IMR-90 (cell line): Measurements from ENCODE around the gene MYPN. TPM values are rescaled to one million over a fixed set of nuclear protein-coding genes. Genes with fewer than 3 reads are reported as not detected.
A peak's percentile ranks its signal among the peaks of the same experiment; 100 is the strongest.

Source experiments
- ATAC-seq: fragments of 200-7000 bp; cut with Tn5 transposase; 2 replicates; pipeline ENCODE4 v1.9.1; 2020; ENCODE audit warnings: low read depth, mild to moderate bottlenecking, moderate library complexity
- BruUV-seq: library from RNA; stranded (reverse); fragments of 400-500 nt; replicated peaks from 2 replicates; lab custom pipeline; 2021; lab: Mats Ljungman, UMichigan
- CTCF ChIA-PET: fragments of 300-600 bp; formaldehyde crosslinking; extraction: SDS; loops from one replicate; lab custom pipeline; 2021; ENCODE audit warnings: antibody characterized with exemption; lab: Yijun Ruan, JAX
- POLR2A ChIA-PET: fragments of 300-600 bp; sonication (Branson Sonifier 250); formaldehyde crosslinking; loops from one replicate; lab custom pipeline; 2022; ENCODE audit warnings: antibody characterized with exemption; ENCODE audit not compliant: unreplicated experiment; lab: Charles Lee
- DNase-seq: peaks from one replicate; pipeline ENCODE4 v3.0.0; 2013
- H2AFZ ChIP-seq: replicated peaks from 2 replicates; pipeline ENCODE3; 2013; ENCODE audit warnings: low read length, mild to moderate bottlenecking; ENCODE audit not compliant: poor library complexity
- H2AK5ac ChIP-seq: 2 replicates; pipeline ENCODE4 v1.6.1; 2013; ENCODE audit warnings: low read depth, low read length, inconsistent platforms
- H2AK9ac ChIP-seq: replicated peaks from 2 replicates; pipeline ENCODE3; 2013; ENCODE audit warnings: mild to moderate bottlenecking, low read depth, low read length, moderate library complexity; ENCODE audit not compliant: poor library complexity
- H2BK120ac ChIP-seq: 2 replicates; pipeline ENCODE4 v1.6.1; 2013; ENCODE audit warnings: low read depth, low read length, inconsistent platforms
- H2BK15ac ChIP-seq: 3 replicates; pipeline ENCODE4 v1.6.1; 2013; ENCODE audit warnings: low read depth, low read length, inconsistent platforms
- H2BK20ac ChIP-seq: 2 replicates; pipeline ENCODE4 v1.6.1; 2013; ENCODE audit warnings: low read depth, mild to moderate bottlenecking, inconsistent platforms, low read length, moderate library complexity
- H2BK5ac ChIP-seq: 2 replicates; pipeline ENCODE4 v1.6.1; 2013; ENCODE audit warnings: mild to moderate bottlenecking, low read depth, low read length, inconsistent platforms; ENCODE audit not compliant: poor library complexity, severe bottlenecking
- H3K14ac ChIP-seq: replicated peaks from 2 replicates; pipeline ENCODE4 v1.6.1; 2013; ENCODE audit warnings: low read depth, low read length, inconsistent platforms
- H3K18ac ChIP-seq: 2 replicates; pipeline ENCODE4 v1.6.1; 2013; ENCODE audit warnings: low read depth, low read length, control low read depth
- H3K23ac ChIP-seq: 2 replicates; pipeline ENCODE4 v1.6.1; 2013; ENCODE audit warnings: low read depth, low read length, inconsistent platforms
- H3K27ac ChIP-seq: 2 replicates; pipeline ENCODE4 v1.5.1; 2013; ENCODE audit warnings: mild to moderate bottlenecking, control low read depth, low read length; ENCODE audit not compliant: insufficient read depth
- H3K27me3 ChIP-seq: 2 replicates; pipeline ENCODE4 v1.6.1; 2013; ENCODE audit warnings: low read length; ENCODE audit not compliant: control insufficient read depth, insufficient read depth
- H3K36me3 ChIP-seq: 2 replicates; pipeline ENCODE4 v1.6.1; 2013; ENCODE audit warnings: low read length, mixed read lengths; ENCODE audit not compliant: control insufficient read depth, insufficient read depth
- H3K4ac ChIP-seq: 2 replicates; pipeline ENCODE4 v1.6.1; 2013; ENCODE audit warnings: low read depth, low read length, inconsistent platforms
- H3K4me1 ChIP-seq: 2 replicates; pipeline ENCODE4 v1.6.1; 2013; ENCODE audit warnings: low read length, mixed read lengths; ENCODE audit not compliant: control insufficient read depth, insufficient read depth
- H3K4me2 ChIP-seq: 2 replicates; pipeline ENCODE4 v1.6.1; 2013; ENCODE audit warnings: low read depth, mild to moderate bottlenecking, control low read depth, low read length, moderate library complexity
- H3K4me3 ChIP-seq: 2 replicates; pipeline ENCODE4 v1.5.1; 2013; ENCODE audit warnings: low read depth, mild to moderate bottlenecking, control low read depth, low read length, moderate library complexity; ENCODE audit not compliant: insufficient read depth
- H3K56ac ChIP-seq: 2 replicates; pipeline ENCODE4 v1.6.1; 2013; ENCODE audit warnings: low read length, inconsistent platforms; ENCODE audit not compliant: insufficient read depth; ENCODE audit errors: extremely low read depth
- H3K79me1 ChIP-seq, 2 experiments: 2 replicates each; pipeline ENCODE4 v1.6.1; 2013; ENCODE audit warnings: low read length in 2 of 2, inconsistent platforms in 1 of 2, low read depth in 1 of 2
- H3K9ac ChIP-seq: 2 replicates; pipeline ENCODE4 v1.6.1; 2013; ENCODE audit warnings: low read depth, low read length, control low read depth
- H3K9me1 ChIP-seq: 2 replicates; pipeline ENCODE4 v1.6.1; 2013; ENCODE audit warnings: low read length, inconsistent platforms; ENCODE audit not compliant: insufficient read depth
- H3K9me3 ChIP-seq: 2 replicates; pipeline ENCODE4 v1.6.1; 2013; ENCODE audit warnings: low read length; ENCODE audit not compliant: control insufficient read depth, insufficient read depth
- H4K20me1 ChIP-seq: 2 replicates; pipeline ENCODE4 v1.6.1; 2013; ENCODE audit warnings: low read length, inconsistent platforms; ENCODE audit not compliant: insufficient read depth
- H4K5ac ChIP-seq: 2 replicates; pipeline ENCODE4 v1.6.1; 2013; ENCODE audit warnings: mild to moderate bottlenecking, low read depth, low read length, control low read depth
- H4K8ac ChIP-seq, 2 experiments: 2 replicates each; pipeline ENCODE4 v1.6.1; 2013; ENCODE audit warnings: low read depth in 2 of 2, low read length in 2 of 2, control low read depth in 1 of 2, inconsistent platforms in 1 of 2
- H4K91ac ChIP-seq: 2 replicates; pipeline ENCODE4 v1.6.1; 2013; ENCODE audit warnings: low read depth, low read length, inconsistent platforms; ENCODE audit not compliant: insufficient read depth
- BHLHE40 ChIP-seq: fragments of 150-350 bp; IDR thresholded peaks from 2 replicates; pipeline ENCODE4 v1.6.1; 2016; ENCODE audit warnings: mild to moderate bottlenecking, low read depth, low read length
- CEBPB ChIP-seq: IDR thresholded peaks from 2 replicates; pipeline ENCODE4 v1.6.1; 2012; ENCODE audit warnings: low read depth, low read length, improper control_type of control experiment
- CHD1 ChIP-seq: IDR thresholded peaks from 2 replicates; pipeline ENCODE4 v1.6.1; 2012; ENCODE audit warnings: low read depth, low read length, improper control_type of control experiment
- CTCF ChIP-seq: conservative IDR thresholded peaks from 2 replicates; pipeline ENCODE4 v1.5.1; 2012; ENCODE audit warnings: mild to moderate bottlenecking, low read depth, low read length, improper control_type of control experiment
- ELK1 ChIP-seq: fragments of 150-350 bp; IDR thresholded peaks from 2 replicates; pipeline ENCODE4 v1.6.1; 2016; ENCODE audit warnings: low read depth, mild to moderate bottlenecking, low read length, moderate library complexity, borderline replicate concordance
- FOS ChIP-seq: fragments of 150-350 bp; IDR thresholded peaks from 2 replicates; pipeline ENCODE4 v1.6.1; 2016; ENCODE audit warnings: low read depth, low read length
- MAFK ChIP-seq: IDR thresholded peaks from 2 replicates; pipeline ENCODE4 v1.6.1; 2012; ENCODE audit warnings: low read depth, low read length, improper control_type of control experiment
- MAZ ChIP-seq: IDR thresholded peaks from 2 replicates; pipeline ENCODE4 v1.6.1; 2012; ENCODE audit warnings: low read depth, mild to moderate bottlenecking, low read length, improper control_type of control experiment, moderate library complexity, borderline replicate concordance
- MXI1 ChIP-seq: IDR thresholded peaks from 2 replicates; pipeline ENCODE4 v1.6.1; 2012; ENCODE audit warnings: low read depth, mild to moderate bottlenecking, low read length, moderate library complexity, borderline replicate concordance
- NFE2L2 ChIP-seq: fragments of 150-350 bp; IDR thresholded peaks from 2 replicates; pipeline ENCODE4 v1.6.1; 2016; ENCODE audit warnings: low read depth, mild to moderate bottlenecking, low read length
- POLR2A ChIP-seq: IDR thresholded peaks from 2 replicates; pipeline ENCODE4 v1.6.1; 2012; ENCODE audit warnings: mild to moderate bottlenecking, low read depth, low read length
- RAD21 ChIP-seq: IDR thresholded peaks from 2 replicates; pipeline ENCODE4 v1.6.1; 2012; ENCODE audit warnings: low read length, improper control_type of control experiment
- RCOR1 ChIP-seq: IDR thresholded peaks from 2 replicates; pipeline ENCODE4 v1.6.1; 2012; ENCODE audit warnings: mild to moderate bottlenecking, low read length, improper control_type of control experiment; ENCODE audit not compliant: insufficient replicate concordance
- RFX5 ChIP-seq: IDR thresholded peaks from 2 replicates; pipeline ENCODE4 v1.8.0; 2012; ENCODE audit warnings: low read depth, mild to moderate bottlenecking, low read length, moderate library complexity
- SMC3 ChIP-seq: fragments of 150-350 bp; IDR thresholded peaks from 2 replicates; pipeline ENCODE4 v1.6.1; 2016; ENCODE audit warnings: low read depth, mild to moderate bottlenecking, antibody characterized with exemption, low read length, moderate library complexity
- USF2 ChIP-seq: fragments of 150-350 bp; IDR thresholded peaks from 2 replicates; pipeline ENCODE4 v1.6.1; 2017; ENCODE audit warnings: mild to moderate bottlenecking, antibody characterized with exemption, low read length, low read depth
- WGBS, 2 experiments: methylation state at CpG; one replicate each; pipeline versions ENCODE4 v1.1.5 to v1.1.7; 2013; ENCODE audit warnings: missing lambda C conversion rate in 2 of 2; ENCODE audit not compliant: insufficient read length in 1 of 2; ENCODE audit errors: extremely low coverage in 2 of 2; 5-methylcytosine and 5-hydroxymethylcytosine counted together
- dilution Hi-C: fragments of 300-500 bp; cut with HindIII; formaldehyde crosslinking; loops from one replicate; pipeline ENCODE4 v1.14.3; 2018; ENCODE audit warnings: low sequenced_read_pairs; ENCODE audit not compliant: unreplicated experiment
- in situ Hi-C: fragments of 300-500 bp; cut with MboI; formaldehyde crosslinking; loops from 3 replicates; pipeline ENCODE4 v1.14.3; 2019; ENCODE audit warnings: low sequenced_read_pairs, inconsistent platforms, mixed read lengths
- intact Hi-C: fragments of 100-400 bp; cut with micrococcal nuclease; formaldehyde crosslinking; loops from 2 replicates; pipeline ENCODE4 v1.10.0; 2022
- polyA plus RNA-seq, 3 experiments: library from polyadenylated mRNA; depleted of rRNA; stranded (reverse); fragments of >200 nt; gene quantifications; 2 replicates each; pipeline ENCODE4 v1.2.3, GENCODE V29; 2012; ENCODE audit warnings: low replicate concordance in 1 of 3
- total RNA-seq: library from RNA; depleted of rRNA; stranded (reverse); fragments of >200 nt; gene quantifications from 2 replicates; pipeline ENCODE4 v1.2.3, GENCODE V29; 2012

Gene MYPN
- total and polyA plus RNA-seq, 2 of the 4 experiments (the other 2 are of a cell fraction): 7.8 to 13.1 TPM

GRCh38 chr10:68092512-68092911 is 16.8 kb upstream of the MYPN start:
- H3K27me3 ChIP-seq: no peaks in the 10 kb centered on the region
- H3K27ac ChIP-seq: peak overlapping the region; percentile 77
- H4K8ac ChIP-seq: peak overlapping the region; percentile 56 to 90
- TF ChIP-seq CEBPB (no peak), CHD1 (no peak), RFX5 (no peak), USF2 (no peak), SMC3 (no peak), FOS (no peak), BHLHE40 (no peak), CTCF (no peak), RCOR1 (no peak), MAZ (no peak), ELK1 (no peak), NFE2L2 (no peak), POLR2A (no peak), MXI1 (no peak), MAFK (no peak), RAD21 (no peak)
- no peaks in the 10 kb centered on the region for H3K9me3 ChIP-seq
- H3K4ac ChIP-seq: peak overlapping the region; percentile 93
- H3K36me3 ChIP-seq: no peaks in the 10 kb centered on the region
- ATAC-seq: no peak
- H2AK9ac ChIP-seq: no peak overlapping the region
- BruUV-seq: no TSS peak
- no peak overlapping the region for H3K4me3 ChIP-seq
- DNase-seq: peak; percentile 50
- H3K14ac ChIP-seq: peak overlapping the region; percentile 93
- H3K79me1 ChIP-seq: peaks cover 6 to 13% of the 10 kb centered on the region in 2 experiments; a peak in 3 of 4 replicates
- in situ Hi-C loops (no loop called here), intact Hi-C loops (no loop called here), dilution Hi-C loops (no loop called here)
- no peaks in the 10 kb centered on the region for H4K20me1 ChIP-seq
- H2BK15ac ChIP-seq: peak overlapping the region; percentile 92; the same call in 2 of the 3 replicates
- peak overlapping the region; percentile 90 for H4K91ac ChIP-seq
- H2AFZ ChIP-seq: no peak overlapping the region
- no peaks in the 10 kb centered on the region for H3K9me1 ChIP-seq
- H2BK20ac ChIP-seq: peak overlapping the region; percentile 90
- H2BK5ac ChIP-seq: peak overlapping the region; percentile 91
- H3K4me2 ChIP-seq: no peak overlapping the region
- H3K56ac ChIP-seq: peak overlapping the region; percentile 66
- peak overlapping the region; percentile 93 for H4K5ac ChIP-seq
- POLR2A ChIA-PET: no interaction called here
- peak overlapping the region; percentile 58 for H3K23ac ChIP-seq
- WGBS, 2 experiments: no CpG with 5 or more reads among the region's 2 CpGs
- peaks cover 16% of the 10 kb centered on the region for H3K4me1 ChIP-seq
- CTCF ChIA-PET: interaction anchor here (1.0 kb wide), 1 partner anchor 10 kb away, joined by 3 read pairs; no protein-coding TSS in a partner anchor
- H3K9ac ChIP-seq: no peak overlapping the region
- peak overlapping the region; percentile 88 for H2BK120ac ChIP-seq
- H2AK5ac ChIP-seq: peak overlapping the region; percentile 94
- peak overlapping the region; percentile 98; the same call in 1 of the 2 replicates for H3K18ac ChIP-seq
